H1 (cell line): ENCODE data around the gene NLN. TPM values are rescaled to one million over a fixed set of nuclear protein-coding genes. Genes with fewer than 3 reads are reported as not detected.

Experiments used
- CTCF ChIA-PET: fragments of 300-600 bp; sonication (Branson Sonifier 250); formaldehyde crosslinking; loops from one replicate; lab custom pipeline; 2021; ENCODE audit not compliant: partially characterized antibody; lab: Charles Lee
- POLR2A ChIA-PET: fragments of 300-600 bp; sonication (Branson Sonifier 250); formaldehyde crosslinking; loops from one replicate; lab custom pipeline; 2021; ENCODE audit warnings: inconsistent platforms; ENCODE audit not compliant: partially characterized antibody; lab: Charles Lee
- DNase-seq, 2 experiments: peaks; one replicate each; pipeline versions ENCODE4 v3.0.0 to v3.0.0-alpha.2; 2010 to 2022; ENCODE audit warnings: low spot score in 2 of 2, low read depth in 1 of 2, mixed read lengths in 1 of 2
- FAIRE-seq: peaks from 2 replicates; lab custom pipeline; 2011; peaks lifted over from hg19 to GRCh38; lab: Jason Lieb, UNC
- H2AFZ ChIP-seq: 2 replicates; pipeline ENCODE4 v1.8.1; 2012; ENCODE audit warnings: low read length, inconsistent platforms
- H2AK5ac ChIP-seq: 2 replicates; pipeline ENCODE4 v1.6.1; 2013; ENCODE audit warnings: low read depth, low read length
- H2BK120ac ChIP-seq: replicated peaks from 2 replicates; pipeline ENCODE3; 2013; ENCODE audit warnings: low read depth, low read length, inconsistent platforms
- H2BK12ac ChIP-seq: 2 replicates; pipeline ENCODE4 v1.6.1; 2013; ENCODE audit warnings: low read depth, low read length
- H2BK15ac ChIP-seq: 2 replicates; pipeline ENCODE4 v1.6.1; 2013; ENCODE audit warnings: low read length
- H2BK20ac ChIP-seq: 2 replicates; pipeline ENCODE4 v1.6.1; 2013; ENCODE audit warnings: low read length
- H2BK5ac ChIP-seq: 2 replicates; pipeline ENCODE4 v1.6.1; 2013; ENCODE audit warnings: low read depth, low read length
- H3K14ac ChIP-seq: 2 replicates; pipeline ENCODE4 v1.6.1; 2013; ENCODE audit warnings: inconsistent platforms; ENCODE audit not compliant: insufficient read length
- H3K18ac ChIP-seq: 2 replicates; pipeline ENCODE4 v1.6.1; 2013; ENCODE audit warnings: low read length; ENCODE audit errors: extremely low read depth
- H3K23ac ChIP-seq: 2 replicates; pipeline ENCODE4 v1.6.1; 2013; ENCODE audit warnings: inconsistent platforms; ENCODE audit not compliant: insufficient read length
- H3K23me2 ChIP-seq: 2 replicates; pipeline ENCODE4 v1.6.1; 2013; ENCODE audit warnings: low read depth, low read length
- H3K27ac ChIP-seq: 2 replicates; pipeline ENCODE4 v1.6.1; 2011; ENCODE audit warnings: low read depth, low read length, inconsistent platforms
- H3K27me3 ChIP-seq, 4 experiments: replicated peaks in 1 of 4; 1 replicate in 1 of 4; 2 replicates in 3 of 4; pipeline versions ENCODE4 v1.6.1 to v1.8.1; 2011 to 2013; ENCODE audit warnings: low read length in 3 of 4, mild to moderate bottlenecking in 3 of 4, inconsistent platforms in 2 of 4, mixed read lengths in 2 of 4, moderate library complexity in 1 of 4; ENCODE audit not compliant: control insufficient read depth in 3 of 4, insufficient read depth in 3 of 4; ENCODE audit errors: extremely low read depth in 1 of 4
- H3K36me3 ChIP-seq, 4 experiments: 2 replicates each; pipeline versions ENCODE4 v1.6.1 to v1.8.1; 2011 to 2013; ENCODE audit warnings: mild to moderate bottlenecking in 4 of 4, low read length in 3 of 4, moderate library complexity in 2 of 4, control low read depth in 1 of 4, inconsistent platforms in 1 of 4; ENCODE audit not compliant: insufficient read depth in 4 of 4, control insufficient read depth in 2 of 4
- H3K4ac ChIP-seq: replicated peaks from 2 replicates; pipeline ENCODE3; 2013; ENCODE audit warnings: low read length, low read depth, mixed read lengths, inconsistent platforms; ENCODE audit not compliant: insufficient read length
- H3K4me1 ChIP-seq, 4 experiments: replicated peaks in 1 of 4; 1 replicate in 1 of 4; 2 replicates in 3 of 4; pipeline versions ENCODE4 v1.6.1 to v1.8.1; 2011 to 2013; ENCODE audit warnings: low read length in 3 of 4, inconsistent platforms in 2 of 4, mixed read lengths in 1 of 4; ENCODE audit not compliant: insufficient read depth in 4 of 4, control insufficient read depth in 3 of 4
- H3K4me2 ChIP-seq, 2 experiments: 2 replicates each; pipeline versions ENCODE4 v1.6.1 to v1.8.1; 2011 to 2013; ENCODE audit warnings: low read depth in 2 of 2, low read length in 2 of 2, control low read depth in 1 of 2, inconsistent platforms in 1 of 2, mild to moderate bottlenecking in 1 of 2; ENCODE audit not compliant: insufficient read depth in 1 of 2
- H3K4me3 ChIP-seq, 4 experiments: fragments of 200-600, 300-600 bp in 1 of 4; sonication (generic), shearing (Covaris generic), sonication (Bioruptor Twin) in 1 of 4; 2 replicates each; pipeline versions ENCODE4 v1.5.1 to v1.8.1; 2011 to 2016; ENCODE audit warnings: low read length in 4 of 4, low read depth in 3 of 4, control low read depth in 2 of 4, inconsistent platforms in 2 of 4, mild to moderate bottlenecking in 2 of 4, mixed read lengths in 1 of 4, moderate library complexity in 1 of 4; ENCODE audit not compliant: insufficient read depth in 2 of 4; ENCODE audit errors: extremely low read depth in 1 of 4
- H3K56ac ChIP-seq: replicated peaks from 2 replicates; pipeline ENCODE3; 2013; ENCODE audit warnings: low read depth, mild to moderate bottlenecking, mixed read lengths, low read length, inconsistent platforms; ENCODE audit not compliant: insufficient read length
- H3K79me1 ChIP-seq: 2 replicates; pipeline ENCODE4 v1.6.1; 2013; ENCODE audit warnings: low read depth, low read length, control low read depth
- H3K79me2 ChIP-seq, 2 experiments: 2 replicates each; pipeline versions ENCODE4 v1.6.1 to v1.8.1; 2012 to 2013; ENCODE audit warnings: low read length in 2 of 2, mild to moderate bottlenecking in 2 of 2, inconsistent platforms in 1 of 2; ENCODE audit not compliant: insufficient read depth in 2 of 2, control insufficient read depth in 1 of 2
- H3K9ac ChIP-seq, 4 experiments: replicated peaks in 1 of 4; 1 replicate in 1 of 4; 2 replicates in 3 of 4; pipeline versions ENCODE4 v1.6.1 to v1.8.1; 2011 to 2013; ENCODE audit warnings: low read depth in 3 of 4, low read length in 3 of 4, control low read depth in 2 of 4, mild to moderate bottlenecking in 2 of 4, moderate library complexity in 2 of 4, inconsistent platforms in 1 of 4; ENCODE audit errors: extremely low read depth in 1 of 4
- H3K9me3 ChIP-seq, 2 experiments: 2 replicates each; pipeline versions ENCODE4 v1.6.1 to v1.8.1; 2012 to 2013; ENCODE audit warnings: mild to moderate bottlenecking in 2 of 2, moderate library complexity in 2 of 2, control low read depth in 1 of 2, inconsistent platforms in 1 of 2, low read depth in 1 of 2, low read length in 1 of 2, mixed read lengths in 1 of 2; ENCODE audit not compliant: insufficient read depth in 2 of 2
- H4K20me1 ChIP-seq, 2 experiments: replicated peaks in 1 of 2; 2 replicates each; pipeline versions ENCODE3 to v1.8.1; 2011 to 2013; ENCODE audit warnings: inconsistent platforms in 2 of 2, low read length in 2 of 2, mild to moderate bottlenecking in 1 of 2; ENCODE audit not compliant: insufficient read depth in 2 of 2, control insufficient read depth in 1 of 2
- H4K5ac ChIP-seq: 2 replicates; pipeline ENCODE4 v1.6.1; 2013; ENCODE audit warnings: low read length, low read depth, mixed read lengths, inconsistent platforms; ENCODE audit not compliant: insufficient read length
- H4K8ac ChIP-seq: 2 replicates; pipeline ENCODE4 v1.8.0; 2013; ENCODE audit warnings: mild to moderate bottlenecking, moderate library complexity, low read length, inconsistent platforms; ENCODE audit not compliant: insufficient read depth; ENCODE audit errors: extremely low read depth
- H4K91ac ChIP-seq: replicated peaks from 2 replicates; pipeline ENCODE3; 2013; ENCODE audit warnings: low read length, mixed read lengths, inconsistent platforms; ENCODE audit not compliant: insufficient read length
- CREB1 ChIP-seq: IDR thresholded peaks from 2 replicates; pipeline ENCODE4 v1.6.1; 2012; ENCODE audit warnings: inconsistent platforms
- WGBS, 2 experiments: shearing (Covaris generic) in 1 of 2; methylation state at CpG; one replicate each; pipeline versions ENCODE4 v1.1.6 to v1.1.7; 2013 to 2015; ENCODE audit warnings: low lambda C conversion rate in 2 of 2, mixed read lengths in 2 of 2, inconsistent platforms in 1 of 2, low coverage in 1 of 2, missing lambda C conversion rate in 1 of 2; ENCODE audit not compliant: insufficient replicate concordance in 2 of 2, insufficient coverage in 1 of 2, insufficient read length in 1 of 2; ENCODE audit errors: extremely low coverage in 1 of 2, missing lambda C conversion rate in 1 of 2; 5-methylcytosine and 5-hydroxymethylcytosine counted together
- polyA plus RNA-seq, 7 experiments: library from polyadenylated mRNA; depleted of rRNA in 3 of 7; stranded (reverse) in 5 of 7; unstranded in 2 of 7; fragments of >200 nt in 5 of 7; fragments of 200-250 nt in 2 of 7; gene quantifications; 1 replicate in 5 of 7; 2 replicates in 1 of 7; 4 replicates in 1 of 7; pipeline versions ENCODE4 v1.2.1 to v1.2.3, GENCODE V29; 2011 to 2013; ENCODE audit warnings: missing spikeins in 2 of 7, mixed read lengths in 2 of 7
- total RNA-seq: library from RNA; stranded (reverse); fragmentation: NEBNext Ultra II Directional; extraction: Animal tissue kit (Norgen Biotek cat#: 25700); gene quantifications from 2 replicates; pipeline ENCODE4 v1.2.1, GENCODE V29; 2021

NLN gene
- total and polyA plus RNA-seq, 2 of the 8 experiments (the other 6 are each of a cell fraction or from before 2014, with no cell fraction given), result 46.7 to 192 TPM

GRCh38 chr5:65823845-65824445 is 101.9 kb downstream of the NLN start:
- Histone ChIP-seq H3K23me2 (no peaks in the 10 kb centered on the region), H3K23ac (no peak overlapping the region), H2AK5ac (no peak overlapping the region), H3K18ac (no peak overlapping the region), H2BK20ac (no peak overlapping the region), H4K20me1 (no peaks in the 10 kb centered on the region), H4K91ac (no peak overlapping the region), H2AFZ (no peak overlapping the region), H3K9ac (no peak overlapping the region), H3K4ac (no peak overlapping the region), H4K5ac (no peak overlapping the region), H2BK12ac (no peak overlapping the region), H3K79me2 (no peaks in the 10 kb centered on the region), H3K36me3 (peaks cover 0 to 35% (median 8%) of the 10 kb centered on the region in 4 experiments; a peak in 7 of 8 replicates), H3K4me1 (no peaks in the 10 kb centered on the region), H3K56ac (no peak overlapping the region), H4K8ac (no peak overlapping the region), H3K9me3 (no peaks in the 10 kb centered on the region), H3K79me1 (no peaks in the 10 kb centered on the region), H2BK5ac (no peak overlapping the region), H3K4me3 (no peak overlapping the region), H2BK120ac (no peak overlapping the region), H2BK15ac (no peak overlapping the region), H3K27me3 (no peaks in the 10 kb centered on the region), H3K27ac (no peak overlapping the region), H3K14ac (no peak overlapping the region), H3K4me2 (no peak overlapping the region)
- no peak for DNase-seq
- no peak for FAIRE-seq
- 91% methylated on average over 4 of the region's 4 CpGs; no CpG with 5 or more reads in 1 of the 2 experiments for WGBS, 2 experiments
- ChIA-PET CTCF (interaction anchor here (0.6 kb wide), 1 partner anchor 110 kb away, joined by 3 read pairs; no protein-coding TSS in a partner anchor), POLR2A (interaction anchor here (0.6 kb wide), 2 partner anchors 21 to 61 kb away, joined by 3 read pairs; no protein-coding TSS in a partner anchor)
- TF ChIP-seq CREB1, result no peak
